ENCODE data around the gene MMP11. TPM values are rescaled to one million over a fixed set of nuclear protein-coding genes. Genes with fewer than 3 reads are reported as not detected.

The MMP11 gene
- total and polyA plus RNA-seq, 2 of the 13 experiments (the other 11 are each of a cell fraction or from before 2014, with no cell fraction given) = 8.9 to 28.6 TPM

GRCh38 chr22:23784215-23784732 is 11.6 kb downstream of the MMP11 start (continued):
- TF ChIP-seq ZBTB40 (IDR thresholded peaks at IDR 0.05) = no peak
- 0 out of 2 replicates have a peak, but pooled peaks have one; percentile 2 for TF ChIP-seq ZBTB40 (CRISPR knock-in tag; IDR thresholded peaks at IDR 0.05)
- TF ChIP-seq DPF2 (CRISPR knock-in tag; IDR thresholded peaks at IDR 0.05; ENCODE audit: borderline replicate concordance, low read depth) = no peak
- 0 out of 2 replicates have a peak, but pooled peaks have one; percentile 32 for TF ChIP-seq HOMEZ (CRISPR knock-in tag; IDR thresholded peaks at IDR 0.05; ENCODE audit: low read depth)
- no peak for TF ChIP-seq ZNF678 (CRISPR knock-in tag; IDR thresholded peaks at IDR 0.05)
- TF ChIP-seq MYPOP (CRISPR knock-in tag; IDR thresholded peaks at IDR 0.05) = no peak
- TF ChIP-seq PHF8 (CRISPR knock-in tag; IDR thresholded peaks at IDR 0.05) = no peak
- TF ChIP-seq NFKB2 (CRISPR knock-in tag; IDR thresholded peaks at IDR 0.05; ENCODE audit: borderline replicate concordance) = peak; percentile 49; the same call in 1 of the 2 replicates
- TF ChIP-seq ZNF687 (CRISPR knock-in tag; IDR thresholded peaks at IDR 0.05) = peak; percentile 71
- no peak for TF ChIP-seq SNAPC2 (CRISPR knock-in tag; IDR thresholded peaks at IDR 0.05)
- TF ChIP-seq ZNF224 (CRISPR knock-in tag; IDR thresholded peaks at IDR 0.05) = 0 out of 2 replicates have a peak, but pooled peaks have one; percentile 37
- peak; percentile 57; the same call in 1 of the 2 replicates for TF ChIP-seq ZBTB25 (CRISPR knock-in tag; IDR thresholded peaks at IDR 0.05)
